Raji (cell line): ENCODE results near the gene PYGO2.

Source experiments
- POLR2A ChIP-seq: IDR thresholded peaks from 2 replicates; pipeline ENCODE4 v1.6.1; 2011; ENCODE audit warnings: low read depth, low read length, control low read depth; ENCODE audit not compliant: insufficient read depth

PYGO2 gene

GRCh38 chr1:154973344-154974101 is 11.9 kb upstream of the PYGO2 start:
- TF ChIP-seq POLR2A = peak; percentile 54; the same call in 1 of the 2 replicates

- no peak for TF ChIP-seq POLR2A
These were observed 11.1 kb upstream of the PYGO2 start for GRCh38 chr1:154972517-154973343.

DNA sequence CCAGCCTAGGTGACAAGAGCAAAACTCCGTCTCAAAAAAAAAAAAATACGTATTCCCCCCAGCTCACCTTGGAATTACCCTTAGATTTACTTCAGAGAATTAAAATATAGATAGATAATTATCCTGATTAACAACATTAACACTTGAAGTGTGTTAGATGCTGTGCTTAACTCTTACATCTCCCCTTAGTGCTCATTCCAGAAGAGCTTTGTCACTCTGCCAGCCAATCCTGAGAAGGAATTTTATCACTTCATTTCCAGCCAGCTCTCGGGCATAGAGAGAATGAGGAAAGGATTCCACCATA is 10.6 kb upstream of the PYGO2 start:
- no peak for TF ChIP-seq POLR2A

GRCh38 chr1:154971341-154971998 is 9.9 kb upstream of the PYGO2 start:
- 0 out of 2 replicates have a peak, but pooled peaks have one; percentile 16 for TF ChIP-seq POLR2A

GRCh38 chr1:154970631-154971340 is 9.2 kb upstream of the PYGO2 start, which contains the start of gene SHC1:
SHC1 (minus strand) TSS chr1:154970747; CDS start chr1:154970526, 221 bp downstream.
- no peak for TF ChIP-seq POLR2A

DNA sequence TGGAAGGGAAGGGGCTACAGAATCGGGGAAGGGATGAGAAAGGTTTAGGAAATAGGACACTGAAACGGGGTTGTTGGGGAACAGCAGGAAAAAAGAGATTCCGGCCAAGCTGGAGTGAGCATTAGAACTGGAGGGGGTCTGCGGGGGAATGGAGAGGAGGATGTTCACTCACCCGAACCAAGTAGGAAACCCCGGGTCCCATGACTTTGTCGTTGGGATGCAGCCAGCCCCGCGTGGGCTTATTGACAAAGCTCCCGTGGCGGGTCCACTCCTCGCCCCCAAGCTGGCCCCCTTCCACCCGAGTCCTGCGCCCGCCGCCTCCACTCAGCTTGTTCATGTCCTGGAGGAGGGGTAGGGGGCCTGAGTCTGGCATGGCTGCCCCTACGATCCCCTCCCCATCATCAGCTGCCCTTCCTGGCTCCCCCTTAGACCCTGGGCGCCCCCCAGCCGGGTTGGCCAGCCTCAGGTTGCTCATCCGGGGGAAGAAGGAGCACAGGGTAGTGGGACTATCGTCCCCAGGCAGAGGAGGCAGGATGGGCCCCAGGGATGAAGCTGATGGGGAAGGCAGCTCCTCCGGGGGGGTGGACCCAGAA is 8.4 kb upstream of the PYGO2 start:
- TF ChIP-seq POLR2A = no peak

DNA sequence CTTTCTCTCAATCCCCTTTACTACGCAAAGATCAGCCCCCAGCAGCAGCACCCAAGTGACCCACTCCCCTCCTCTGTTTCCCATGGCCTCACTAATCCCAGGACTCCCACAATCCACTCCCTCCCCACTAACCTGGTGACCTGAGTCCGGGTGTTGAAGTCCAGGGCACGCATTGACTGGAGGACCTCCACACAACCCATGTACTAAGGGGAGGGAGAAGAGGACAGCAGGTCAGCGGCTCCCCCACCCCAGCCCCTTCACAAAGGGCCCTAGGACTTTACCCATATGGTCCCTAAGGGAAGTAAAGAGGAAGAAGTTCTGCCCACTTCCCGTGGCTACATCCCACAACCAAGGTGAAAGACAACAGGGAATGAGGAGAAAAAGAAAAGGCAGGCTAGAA is 7.7 kb upstream of the PYGO2 start:
- no peak for TF ChIP-seq POLR2A

GRCh38 chr1:154968731-154969130 is 7.1 kb upstream of the PYGO2 start:
- no peak for TF ChIP-seq POLR2A

GRCh38 chr1:154967331-154967950 is 5.9 kb upstream of the PYGO2 start:
- TF ChIP-seq POLR2A = no peak

DNA sequence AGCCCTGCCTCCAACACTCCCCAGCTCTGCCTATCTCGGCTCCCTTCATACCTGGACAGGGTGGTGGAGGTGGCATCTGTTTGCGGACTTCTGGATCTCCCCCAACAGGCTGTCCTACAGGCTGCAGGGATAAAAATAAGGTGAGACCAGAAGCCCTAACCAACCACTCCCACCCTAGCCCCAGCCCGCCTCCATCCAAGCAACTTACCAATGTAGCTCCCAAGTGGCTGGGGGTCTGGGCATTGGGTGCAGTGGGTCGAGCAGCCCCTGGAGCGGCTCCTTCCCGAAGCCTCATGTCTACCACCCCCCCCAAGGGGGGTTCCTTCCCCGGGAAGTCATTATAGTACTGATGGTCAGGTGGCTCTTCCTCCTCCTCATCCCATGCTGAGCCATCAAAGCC is 4.5 kb upstream of the PYGO2 start:
- no peak for TF ChIP-seq POLR2A

DNA sequence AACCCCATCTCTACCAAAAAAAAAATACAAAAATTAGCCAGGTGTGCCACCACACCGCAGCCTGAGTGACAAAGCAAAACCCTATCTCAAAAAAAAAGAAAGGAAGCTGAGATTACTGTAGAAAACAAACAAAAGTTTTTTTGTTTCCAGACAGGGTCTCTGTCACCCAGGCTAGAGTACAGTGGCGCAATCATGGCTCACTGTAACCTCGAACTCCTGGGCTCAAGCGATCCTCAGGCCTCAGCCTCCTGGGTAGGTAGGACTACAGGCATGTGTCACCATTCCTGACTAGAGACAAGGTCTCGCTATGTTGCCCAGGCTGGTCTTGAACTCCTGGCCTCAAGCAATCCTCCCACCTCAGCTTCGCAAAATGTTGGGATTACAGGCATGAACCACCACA is 2.8 kb upstream of the PYGO2 start:
- no peak for TF ChIP-seq POLR2A

DNA sequence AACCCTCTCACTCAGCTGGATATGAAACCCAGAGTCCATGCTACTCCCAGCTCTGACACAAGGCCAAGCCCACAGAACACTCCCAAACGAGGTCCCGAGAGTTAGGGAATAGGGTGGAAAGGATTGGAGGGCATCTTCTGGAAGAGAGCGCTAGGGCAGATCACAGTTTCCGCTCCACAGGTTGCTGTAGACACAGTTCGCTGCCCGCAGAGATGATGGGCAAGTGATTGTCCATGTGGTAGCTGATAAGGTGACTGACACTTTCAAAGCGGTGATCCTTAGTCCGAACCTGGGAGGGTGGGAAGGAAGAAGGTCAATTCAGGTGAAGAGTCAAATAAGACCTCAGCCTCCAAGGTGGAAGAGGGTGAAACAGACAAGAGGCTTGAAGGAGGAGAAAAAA is 2.1 kb upstream of the PYGO2 start:
- no peak for TF ChIP-seq POLR2A

- TF ChIP-seq POLR2A = no peak
These were observed 1.3 kb upstream of the PYGO2 start for GRCh38 chr1:154962795-154963330.

DNA sequence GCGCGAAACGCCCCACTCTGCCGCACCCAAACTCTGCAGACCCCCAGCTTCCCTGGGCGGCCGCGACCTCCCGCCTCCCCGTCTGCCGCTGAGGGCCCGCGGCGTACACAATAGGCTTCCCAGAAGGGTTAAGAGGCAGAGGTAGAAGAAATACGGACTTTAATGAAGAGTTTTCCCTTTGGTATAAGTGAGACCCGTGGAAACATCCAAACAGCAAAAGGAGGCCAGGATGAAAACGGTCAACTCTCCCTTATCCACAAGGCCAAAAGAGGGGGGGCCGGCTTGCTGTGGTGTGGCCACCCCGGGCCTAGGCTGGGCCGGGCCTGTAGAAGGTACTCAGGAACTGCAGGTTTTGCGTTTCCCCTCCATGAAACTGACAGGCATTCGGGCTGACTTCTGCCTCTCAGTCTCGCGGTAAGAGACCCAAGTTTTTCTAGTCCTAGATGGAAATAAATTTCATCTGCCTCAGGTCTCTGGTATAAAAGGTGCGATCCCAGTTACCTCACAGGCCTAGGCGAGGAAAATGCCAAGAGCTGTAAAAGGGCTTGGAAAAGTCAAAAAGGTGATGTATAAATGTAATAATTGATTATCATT is 671 bp upstream of the PYGO2 start:
- no peak for TF ChIP-seq POLR2A

- TF ChIP-seq POLR2A = no peak
These were observed 991 bp downstream of the PYGO2 start for GRCh38 chr1:154960446-154961136.
